Sigmoid colon (tissue), 3 donors: ENCODE measurements around the gene HBA1.

Source experiments
- CTCF ChIP-seq, 4 experiments: fragments of 450-650 bp in 3 of 4; fragments of 200-600 bp in 1 of 4; IDR thresholded peaks; one replicate each; pipeline ENCODE4 v1.5.1; 2016 to 2019; ENCODE audit warnings: antibody characterized with exemption in 4 of 4, mild to moderate bottlenecking in 3 of 4, moderate library complexity in 2 of 4
- POLR2A ChIP-seq, 2 donors: fragments of 450-650 bp; IDR thresholded peaks; one replicate each; pipeline ENCODE4 v1.6.1; 2016; ENCODE audit warnings: antibody characterized with exemption in 2 of 2, mild to moderate bottlenecking in 2 of 2, moderate library complexity in 2 of 2

- TF ChIP-seq POLR2A (IDR thresholded peaks at IDR 0.05): no peak
- no peak for TF ChIP-seq CTCF (IDR thresholded peaks at IDR 0.05)
These were observed 23.9 kb downstream of the HBA1 start for GRCh38 chr16:200388-200787.
